Embryonic facial prominence (tissue), 1 donor: ENCODE data around the gene ABCC6.
"Not testable (repeated sequence)": the region's sequence is repeated elsewhere in the genome, so short reads cannot be mapped to it uniquely, and the experiment has no call there.

ENCODE experiments used
- DNase-seq: peaks from one replicate; pipeline ENCODE4 v3.0.0-alpha.2; 2016; ENCODE audit errors: extremely low spot score

The ABCC6 gene

GRCh38 chr16:16190546-16190945, 32.7 kb downstream of the ABCC6 start:
- no peak for DNase-seq

- no peak for DNase-seq
These were observed 33.5 kb downstream of the ABCC6 start for GRCh38 chr16:16189842-16190241.

- DNase-seq, result no peak
These were observed 34.5 kb downstream of the ABCC6 start for GRCh38 chr16:16188827-16189226.

- DNase-seq, result no peak
These were observed 36.5 kb downstream of the ABCC6 start for GRCh38 chr16:16186820-16187219.

GRCh38 chr16:16185095-16185494, 38.2 kb downstream of the ABCC6 start:
- no peak for DNase-seq

- DNase-seq, result no peak
These were observed 38.7 kb downstream of the ABCC6 start for GRCh38 chr16:16184594-16184993.

- no peak for DNase-seq
These were observed 39.7 kb downstream of the ABCC6 start for GRCh38 chr16:16183562-16183961.

- no peak for DNase-seq
These were observed 40.4 kb downstream of the ABCC6 start for GRCh38 chr16:16182918-16183317.

GRCh38 chr16:16181748-16182147, 41.5 kb downstream of the ABCC6 start:
- not testable (repeated sequence) for DNase-seq

- DNase-seq, result no peak
These were observed 44.7 kb downstream of the ABCC6 start for GRCh38 chr16:16178455-16179162.

GRCh38 chr16:16176328-16176727, 47.0 kb downstream of the ABCC6 start:
- DNase-seq, result no peak

GRCh38 chr16:16175296-16175695, 48.0 kb downstream of the ABCC6 start:
- DNase-seq, result no peak

GRCh38 chr16:16172991-16173390, 50.3 kb downstream of the ABCC6 start:
- DNase-seq, result no peak

- DNase-seq, result no peak
These were observed 51.9 kb downstream of the ABCC6 start for GRCh38 chr16:16171332-16171919.

- no peak for DNase-seq
These were observed 53.7 kb downstream of the ABCC6 start for GRCh38 chr16:16169615-16170014.

GRCh38 chr16:16168431-16168830, 54.9 kb downstream of the ABCC6 start:
- no peak for DNase-seq

- DNase-seq, result no peak
These were observed 55.4 kb downstream of the ABCC6 start for GRCh38 chr16:16167927-16168326.

- no peak for DNase-seq
These were observed 56.3 kb downstream of the ABCC6 start for GRCh38 chr16:16166949-16167348.

GRCh38 chr16:16166085-16166484, 57.2 kb downstream of the ABCC6 start:
- no peak for DNase-seq

GRCh38 chr16:16164243-16164642, 59.1 kb downstream of the ABCC6 start:
- no peak for DNase-seq

- no peak for DNase-seq
These were observed 59.7 kb downstream of the ABCC6 start for GRCh38 chr16:16163571-16163970.

- DNase-seq, result no peak
These were observed 60.2 kb downstream of the ABCC6 start for GRCh38 chr16:16163109-16163508.

- no peak for DNase-seq
These were observed 60.7 kb downstream of the ABCC6 start for GRCh38 chr16:16162591-16162990.

GRCh38 chr16:16161840-16162239, 61.5 kb downstream of the ABCC6 start:
- not testable (repeated sequence) for DNase-seq
